PFSK-1 (cell line): Measurements from ENCODE around the gene LAMA4.
A peak's percentile ranks its signal among the peaks of the same experiment; 100 is the strongest.

Experiments
- FOXP2 ChIP-seq: optimal IDR thresholded peaks from 2 replicates; pipeline ENCODE3; 2011; ENCODE audit warnings: borderline replicate concordance, control low read depth, inconsistent platforms; ENCODE audit not compliant: insufficient read depth; ENCODE audit errors: extremely low read length, extremely low read depth
- POLR2AphosphoS5 ChIP-seq: IDR thresholded peaks from 2 replicates; pipeline ENCODE4 v1.6.1; 2012; ENCODE audit warnings: low read depth, mild to moderate bottlenecking, control low read depth, low read length, moderate library complexity
- SIN3A ChIP-seq: IDR thresholded peaks from 2 replicates; pipeline ENCODE4 v1.6.1; 2012; ENCODE audit warnings: mild to moderate bottlenecking, low read length, moderate library complexity, borderline replicate concordance; ENCODE audit not compliant: insufficient read depth
- TAF1 ChIP-seq: IDR thresholded peaks from 2 replicates; pipeline ENCODE4 v1.6.1; 2012; ENCODE audit warnings: low read length, control low read depth, borderline replicate concordance; ENCODE audit not compliant: insufficient read depth
- TF ChIP-seq, protein P1 (sequence below), 2 experiments: IDR thresholded peaks; 2 replicates each; pipeline versions ENCODE4 v1.6.1 to v1.8.0; 2011 to 2012; ENCODE audit warnings: low read depth in 2 of 2, low read length in 2 of 2, control low read depth in 1 of 2, inconsistent platforms in 1 of 2, mild to moderate bottlenecking in 1 of 2, moderate library complexity in 1 of 2; ENCODE audit not compliant: insufficient read depth in 1 of 2

LAMA4 gene

DNA sequence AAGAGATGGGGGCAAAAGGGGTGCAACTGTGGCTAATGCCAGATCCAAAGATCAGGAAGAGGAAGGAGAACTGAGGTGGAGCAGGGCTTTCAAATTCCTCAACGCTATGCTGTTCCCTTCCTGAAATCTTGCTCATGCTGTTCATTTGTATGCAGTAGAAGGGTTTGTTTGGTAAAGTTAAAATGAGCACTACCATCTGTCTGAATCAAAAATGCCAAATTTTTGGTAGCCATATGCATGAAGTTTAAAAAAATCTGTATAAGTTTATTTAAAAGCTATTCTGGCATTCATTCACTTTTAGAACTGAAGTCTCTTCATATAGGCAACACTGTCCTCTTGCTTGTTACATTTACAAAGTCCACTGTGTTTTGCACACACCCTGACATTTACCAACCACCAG is 84.8 kb downstream of the LAMA4 start:
- no peak for TF ChIP-seq SIN3A
- TF ChIP-seq, protein P1, sequence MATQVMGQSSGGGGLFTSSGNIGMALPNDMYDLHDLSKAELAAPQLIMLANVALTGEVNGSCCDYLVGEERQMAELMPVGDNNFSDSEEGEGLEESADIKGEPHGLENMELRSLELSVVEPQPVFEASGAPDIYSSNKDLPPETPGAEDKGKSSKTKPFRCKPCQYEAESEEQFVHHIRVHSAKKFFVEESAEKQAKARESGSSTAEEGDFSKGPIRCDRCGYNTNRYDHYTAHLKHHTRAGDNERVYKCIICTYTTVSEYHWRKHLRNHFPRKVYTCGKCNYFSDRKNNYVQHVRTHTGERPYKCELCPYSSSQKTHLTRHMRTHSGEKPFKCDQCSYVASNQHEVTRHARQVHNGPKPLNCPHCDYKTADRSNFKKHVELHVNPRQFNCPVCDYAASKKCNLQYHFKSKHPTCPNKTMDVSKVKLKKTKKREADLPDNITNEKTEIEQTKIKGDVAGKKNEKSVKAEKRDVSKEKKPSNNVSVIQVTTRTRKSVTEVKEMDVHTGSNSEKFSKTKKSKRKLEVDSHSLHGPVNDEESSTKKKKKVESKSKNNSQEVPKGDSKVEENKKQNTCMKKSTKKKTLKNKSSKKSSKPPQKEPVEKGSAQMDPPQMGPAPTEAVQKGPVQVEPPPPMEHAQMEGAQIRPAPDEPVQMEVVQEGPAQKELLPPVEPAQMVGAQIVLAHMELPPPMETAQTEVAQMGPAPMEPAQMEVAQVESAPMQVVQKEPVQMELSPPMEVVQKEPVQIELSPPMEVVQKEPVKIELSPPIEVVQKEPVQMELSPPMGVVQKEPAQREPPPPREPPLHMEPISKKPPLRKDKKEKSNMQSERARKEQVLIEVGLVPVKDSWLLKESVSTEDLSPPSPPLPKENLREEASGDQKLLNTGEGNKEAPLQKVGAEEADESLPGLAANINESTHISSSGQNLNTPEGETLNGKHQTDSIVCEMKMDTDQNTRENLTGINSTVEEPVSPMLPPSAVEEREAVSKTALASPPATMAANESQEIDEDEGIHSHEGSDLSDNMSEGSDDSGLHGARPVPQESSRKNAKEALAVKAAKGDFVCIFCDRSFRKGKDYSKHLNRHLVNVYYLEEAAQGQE (IDR thresholded peaks at IDR 0.05; ENCODE audit: insufficient read depth in 1 of 2, low read depth in 2 of 2, low read length in 2 of 2) = no peak
- TF ChIP-seq POLR2AphosphoS5 = no peak
- TF ChIP-seq FOXP2 = no peak
- TF ChIP-seq TAF1 = no peak

DNA sequence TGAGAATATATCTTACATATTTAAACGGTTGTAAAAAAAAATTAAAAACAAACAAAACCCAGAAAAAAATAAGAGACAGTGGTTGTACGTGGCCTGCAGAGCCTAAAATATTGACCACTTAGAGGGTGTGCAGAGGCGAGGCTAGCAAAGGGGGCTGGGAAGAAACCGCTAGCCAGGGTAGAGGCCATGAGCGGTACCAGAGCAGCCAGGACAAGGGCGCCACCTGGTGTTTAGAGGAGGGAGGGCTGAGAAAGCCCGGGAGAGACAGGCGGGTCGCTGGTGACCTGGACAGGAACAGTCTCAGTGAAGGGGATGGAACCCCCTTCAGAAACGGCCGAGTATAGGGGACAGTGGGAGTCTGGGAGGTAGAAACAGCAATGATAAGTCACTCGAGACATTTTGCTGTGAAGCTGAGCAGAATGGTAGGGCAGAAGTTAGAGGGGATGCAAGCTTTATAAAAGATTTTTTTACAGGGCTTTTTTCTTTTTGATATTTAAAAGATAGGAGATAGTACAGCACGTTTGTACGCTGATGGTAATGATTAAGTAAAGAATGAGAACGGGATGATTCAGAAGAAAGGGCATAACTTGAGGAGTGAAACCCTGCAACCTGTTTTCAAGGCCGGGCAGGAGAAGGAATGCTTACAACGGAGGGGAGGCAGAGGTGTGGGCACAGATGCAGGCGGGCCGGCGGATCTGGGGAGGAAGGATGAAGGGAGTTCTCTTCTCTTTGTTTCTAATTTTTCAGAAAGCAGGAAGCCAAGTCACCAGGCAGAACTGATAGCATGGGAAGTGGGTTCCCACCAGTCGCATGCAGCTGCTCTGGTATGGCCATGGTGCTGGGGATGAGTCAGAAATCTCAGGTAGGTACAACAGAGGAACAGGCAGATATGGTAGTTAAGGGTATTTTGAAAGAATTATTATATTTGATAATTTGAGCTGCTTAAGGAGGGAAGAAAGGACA is 90.8 kb downstream of the LAMA4 start:
- TF ChIP-seq, protein P1 (IDR thresholded peaks at IDR 0.05; ENCODE audit: insufficient read depth in 1 of 2, low read depth in 2 of 2, low read length in 2 of 2) = peak in 1 of 2 experiments; percentile 48; a peak in 1 of 4 replicates
- no peak for TF ChIP-seq TAF1

DNA sequence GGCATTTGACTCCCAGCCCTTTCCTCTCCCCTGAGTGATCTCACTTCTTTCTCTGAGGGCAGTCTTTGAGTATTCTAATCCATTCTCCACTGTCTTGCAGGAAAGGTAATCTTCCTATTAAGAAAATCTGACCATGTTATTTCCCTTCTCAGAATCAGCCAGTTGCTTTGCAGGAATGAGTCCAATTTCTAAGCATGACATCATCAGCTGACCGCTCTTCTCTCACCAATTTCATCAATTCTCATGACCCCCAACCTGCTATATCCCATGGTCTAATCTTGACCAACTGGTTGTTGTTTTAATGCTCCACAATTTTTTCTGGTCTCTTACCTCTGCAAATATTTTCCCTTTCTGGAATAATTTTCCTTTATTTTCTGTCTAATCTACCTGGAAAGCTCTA is 93.6 kb downstream of the LAMA4 start:
- TF ChIP-seq, protein P1 (IDR thresholded peaks at IDR 0.05; ENCODE audit: insufficient read depth in 1 of 2, low read depth in 2 of 2, low read length in 2 of 2) = no peak
- TF ChIP-seq TAF1 (no peak), SIN3A (no peak), POLR2AphosphoS5 (no peak), FOXP2 (no peak)

DNA sequence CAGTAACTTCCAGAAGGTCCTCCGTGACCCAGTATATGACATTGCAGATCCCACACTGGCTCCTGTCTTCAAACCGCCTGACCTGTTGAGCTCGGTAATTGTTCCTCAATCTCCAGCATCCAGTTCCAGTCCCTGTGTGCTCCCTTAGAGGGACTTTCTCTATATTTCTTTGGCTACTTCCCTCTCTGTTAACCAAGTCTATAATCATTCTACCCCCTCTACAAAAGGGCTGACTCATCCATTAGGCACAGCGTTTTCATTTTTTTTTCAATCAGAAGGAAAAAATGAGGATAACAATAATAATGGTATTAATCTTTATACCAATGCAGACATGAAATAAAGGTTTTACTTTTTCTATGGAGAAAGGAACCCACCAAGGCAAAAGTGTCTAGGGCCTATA is 97.7 kb downstream of the LAMA4 start:
- TF ChIP-seq TAF1 (no peak), POLR2AphosphoS5 (no peak), FOXP2 (no peak), SIN3A (no peak)
- TF ChIP-seq, protein P1 (IDR thresholded peaks at IDR 0.05; ENCODE audit: insufficient read depth in 1 of 2, low read depth in 2 of 2, low read length in 2 of 2) = no peak

DNA sequence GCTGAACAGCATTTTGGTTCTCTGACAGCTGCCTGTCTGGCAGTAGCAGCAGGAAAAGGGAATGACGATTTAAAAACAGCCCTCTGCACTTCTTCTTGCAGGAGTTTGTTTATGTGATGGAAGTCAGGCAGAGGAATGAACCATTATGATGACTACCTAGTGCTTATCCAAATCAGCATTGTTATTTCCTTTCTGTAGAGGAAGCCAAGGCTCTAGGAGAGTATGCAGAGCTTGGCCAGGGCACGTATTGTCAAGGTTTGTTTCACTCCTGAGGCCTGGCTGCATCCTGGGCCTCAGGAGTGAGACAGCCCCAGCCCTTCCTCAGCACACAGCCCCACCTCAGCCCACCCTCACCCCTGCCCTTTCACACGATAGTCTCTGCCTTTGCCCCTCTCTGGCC is 98.5 kb downstream of the LAMA4 start:
- TF ChIP-seq TAF1 (no peak), FOXP2 (no peak), SIN3A (no peak)

DNA sequence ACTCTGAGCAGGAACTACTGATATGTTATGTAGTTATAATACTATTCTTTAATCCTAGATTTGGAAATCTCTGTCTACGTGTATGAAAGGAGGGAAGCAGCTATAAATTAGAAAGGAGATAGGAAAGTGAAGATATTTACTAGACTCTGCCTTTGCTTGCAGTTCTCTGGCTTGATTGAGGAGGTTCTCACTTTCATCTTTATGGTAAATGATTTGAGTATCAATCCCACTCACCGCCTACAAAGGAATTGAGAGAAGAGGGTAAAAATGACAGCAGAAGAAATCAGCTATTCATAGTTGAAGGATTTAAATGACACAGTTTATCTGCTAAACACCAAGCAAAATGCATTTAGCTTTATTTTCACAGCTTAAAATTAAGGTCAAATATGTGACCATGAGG is 99.7 kb downstream of the LAMA4 start:
- TF ChIP-seq POLR2AphosphoS5 = no peak
- no peak for TF ChIP-seq TAF1
- TF ChIP-seq SIN3A = no peak
- no peak for TF ChIP-seq FOXP2
- TF ChIP-seq, protein P1 (IDR thresholded peaks at IDR 0.05; ENCODE audit: insufficient read depth in 1 of 2, low read depth in 2 of 2, low read length in 2 of 2) = no peak
